Skeletal muscle satellite cell (primary cell): ENCODE results near the gene ARHGDIG. TPM values are rescaled to one million over a fixed set of nuclear protein-coding genes. Genes with fewer than 3 reads are reported as not detected.

Experiments used
- H3K27me3 ChIP-seq: 2 replicates; pipeline ENCODE4 v1.7.0; 2013; ENCODE audit warnings: low read length; ENCODE audit not compliant: control insufficient read depth, insufficient read depth
- H3K36me3 ChIP-seq: 2 replicates; pipeline ENCODE4 v1.7.0; 2013; ENCODE audit warnings: mild to moderate bottlenecking, control low read depth, low read length; ENCODE audit not compliant: insufficient read depth
- H3K4me1 ChIP-seq: 2 replicates; pipeline ENCODE4 v1.7.0; 2013; ENCODE audit warnings: low read length; ENCODE audit not compliant: control insufficient read depth, insufficient read depth
- H3K4me2 ChIP-seq: 2 replicates; pipeline ENCODE4 v1.7.0; 2013; ENCODE audit warnings: mild to moderate bottlenecking, low read length
- H3K4me3 ChIP-seq: 2 replicates; pipeline ENCODE4 v1.7.0; 2013; ENCODE audit warnings: low read length
- H3K9ac ChIP-seq: 2 replicates; pipeline ENCODE4 v1.7.0; 2013; ENCODE audit warnings: mild to moderate bottlenecking, low read depth, low read length, moderate library complexity
- H3K9me3 ChIP-seq: replicated peaks from 2 replicates; pipeline ENCODE4 v1.7.0; 2013; ENCODE audit warnings: mild to moderate bottlenecking, control low read depth, low read length
- total RNA-seq: library from RNA; depleted of rRNA; stranded (reverse); fragments of >200 nt; gene quantifications from 2 replicates; pipeline ENCODE4 v1.2.3, GENCODE V29; 2012; rRNA removed

The ARHGDIG gene
- total RNA-seq = 0.66 TPM in 1 of 2 replicates, not detected in the other

DNA sequence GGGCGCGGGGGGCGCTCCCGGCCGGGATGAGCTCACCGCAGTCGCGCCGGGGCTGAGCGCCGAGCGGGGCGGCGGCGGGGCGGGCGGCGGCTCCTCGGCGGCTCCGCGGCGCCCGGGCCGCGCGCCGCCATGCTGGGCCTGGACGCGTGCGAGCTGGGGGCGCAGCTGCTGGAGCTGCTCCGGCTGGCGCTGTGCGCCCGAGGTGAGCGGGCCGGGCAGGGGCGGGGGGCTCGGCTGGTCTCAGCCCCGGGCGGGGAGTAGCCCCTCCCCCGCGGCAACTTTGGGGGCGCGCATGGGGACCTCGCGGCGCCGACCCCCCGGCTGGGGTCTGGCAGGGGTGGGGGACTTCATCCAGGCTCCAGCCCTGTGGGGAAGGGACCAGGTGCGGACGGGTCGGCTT, at the start of gene ARHGDIG:
ARHGDIG (plus strand) TSS at position 40 of the 400 bp plus-strand sequence; CDS start at position 130, 90 bp downstream.
- H3K27me3 ChIP-seq = peaks cover 17% of the 10 kb centered on the region
- H3K36me3 ChIP-seq = no peaks in the 10 kb centered on the region
- no peak within 1 kb of the TSS for H3K4me3 ChIP-seq
- no peaks in the 10 kb centered on the region for H3K9me3 ChIP-seq
- H3K4me2 ChIP-seq = peak within 1 kb of the TSS; percentile 58
- H3K9ac ChIP-seq = no peak within 1 kb of the TSS
- H3K4me1 ChIP-seq = no peaks in the 10 kb centered on the region

DNA sequence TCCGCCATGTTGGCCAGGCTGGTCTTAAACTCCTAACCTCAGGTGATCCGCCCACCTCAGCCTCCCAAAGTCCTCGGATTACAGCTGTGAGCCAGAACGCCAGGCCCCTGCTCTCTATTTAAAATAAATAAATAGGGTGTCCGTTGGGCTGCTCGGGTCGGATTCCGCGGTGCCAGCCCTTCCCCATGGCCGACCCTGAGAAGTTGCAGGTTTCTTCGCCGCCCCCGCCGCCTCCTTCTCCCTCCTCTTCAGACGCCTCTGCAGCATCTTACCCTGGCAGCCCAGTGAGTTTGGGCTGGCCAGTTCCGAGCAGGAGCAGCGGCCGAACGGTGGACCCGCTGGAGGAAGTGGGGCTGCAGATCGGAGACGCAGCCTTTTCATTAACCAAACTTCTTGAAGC, 49.4 kb upstream of the ARHGDIG start:
- Histone ChIP-seq H3K36me3 (peaks cover 22% of the 10 kb centered on the region), H3K9me3 (no peaks in the 10 kb centered on the region), H3K4me3 (no peak overlapping the region), H3K4me2 (no peak overlapping the region), H3K4me1 (peaks cover 26% of the 10 kb centered on the region), H3K9ac (no peak overlapping the region), H3K27me3 (no peaks in the 10 kb centered on the region)

GRCh38 chr16:234468-235305, 45.7 kb upstream of the ARHGDIG start, which contains the start of gene FAM234A:
Gene FAM234A, plus strand, starts transcription at chr16:234821. Its CDS starts 19,593 bp downstream, at chr16:254414.
- peaks cover 5% of the 10 kb centered on the region for H3K4me1 ChIP-seq

GRCh38 chr16:239948-240277, 40.5 kb upstream of the ARHGDIG start:
- no peaks in the 10 kb centered on the region for H3K27me3 ChIP-seq
- H3K9me3 ChIP-seq = no peaks in the 10 kb centered on the region
- H3K36me3 ChIP-seq = no peaks in the 10 kb centered on the region
- no peak overlapping the region for H3K4me2 ChIP-seq
- peaks cover 14% of the 10 kb centered on the region for H3K4me1 ChIP-seq
- H3K9ac ChIP-seq = no peak overlapping the region
- H3K4me3 ChIP-seq = no peak overlapping the region

More at GRCh38 chr16:234468-235305, 45.7 kb upstream of the ARHGDIG start, which contains the start of gene FAM234A:
- Histone ChIP-seq H3K27me3 (no peaks in the 10 kb centered on the region), H3K4me3 (peak within 1 kb of the TSS; percentile 92), H3K9me3 (no peaks in the 10 kb centered on the region), H3K4me2 (peak within 1 kb of the TSS; percentile 89), H3K36me3 (no peaks in the 10 kb centered on the region), H3K9ac (peak within 1 kb of the TSS; percentile 95)

GRCh38 chr16:240559-240958, 39.8 kb upstream of the ARHGDIG start:
- Histone ChIP-seq H3K4me2 (no peak overlapping the region), H3K9me3 (no peaks in the 10 kb centered on the region), H3K4me1 (peaks cover 14% of the 10 kb centered on the region), H3K4me3 (no peak overlapping the region), H3K27me3 (no peaks in the 10 kb centered on the region), H3K9ac (no peak overlapping the region), H3K36me3 (no peaks in the 10 kb centered on the region)

GRCh38 chr16:242281-242680, 38.1 kb upstream of the ARHGDIG start:
- no peak overlapping the region for H3K4me2 ChIP-seq
- no peaks in the 10 kb centered on the region for H3K27me3 ChIP-seq
- no peaks in the 10 kb centered on the region for H3K9me3 ChIP-seq
- no peak overlapping the region for H3K4me3 ChIP-seq
- H3K36me3 ChIP-seq = no peaks in the 10 kb centered on the region
- H3K4me1 ChIP-seq = peaks cover 11% of the 10 kb centered on the region
- H3K9ac ChIP-seq = no peak overlapping the region

- H3K27me3 ChIP-seq = no peaks in the 10 kb centered on the region
- H3K4me3 ChIP-seq = no peak overlapping the region
- H3K36me3 ChIP-seq = no peaks in the 10 kb centered on the region
- H3K9me3 ChIP-seq = no peaks in the 10 kb centered on the region
- no peak overlapping the region for H3K9ac ChIP-seq
- H3K4me1 ChIP-seq = peaks cover 11% of the 10 kb centered on the region
- no peak overlapping the region for H3K4me2 ChIP-seq
Measured at GRCh38 chr16:243348-243747, 37.0 kb upstream of the ARHGDIG start.

GRCh38 chr16:245105-245504, 35.3 kb upstream of the ARHGDIG start:
- H3K4me1 ChIP-seq = peaks cover 6% of the 10 kb centered on the region
- no peaks in the 10 kb centered on the region for H3K36me3 ChIP-seq
- no peaks in the 10 kb centered on the region for H3K27me3 ChIP-seq
- H3K4me3 ChIP-seq = no peak overlapping the region
- H3K9me3 ChIP-seq = no peaks in the 10 kb centered on the region
- no peak overlapping the region for H3K4me2 ChIP-seq
- H3K9ac ChIP-seq = no peak overlapping the region

- Histone ChIP-seq H3K9ac (no peak overlapping the region), H3K36me3 (no peaks in the 10 kb centered on the region)
Measured at GRCh38 chr16:247027-247426, 33.4 kb upstream of the ARHGDIG start.

GRCh38 chr16:249431-249830, 31.0 kb upstream of the ARHGDIG start:
- Histone ChIP-seq H3K4me3 (no peak overlapping the region), H3K27me3 (no peaks in the 10 kb centered on the region), H3K9me3 (no peaks in the 10 kb centered on the region), H3K9ac (no peak overlapping the region), H3K4me2 (no peak overlapping the region), H3K36me3 (peaks cover 3% of the 10 kb centered on the region), H3K4me1 (no peaks in the 10 kb centered on the region)

More at GRCh38 chr16:247027-247426, 33.4 kb upstream of the ARHGDIG start:
- no peak overlapping the region for H3K4me3 ChIP-seq
- H3K4me2 ChIP-seq = no peak overlapping the region
- no peaks in the 10 kb centered on the region for H3K27me3 ChIP-seq
- H3K9me3 ChIP-seq = no peaks in the 10 kb centered on the region
- peaks cover 3% of the 10 kb centered on the region for H3K4me1 ChIP-seq

- Histone ChIP-seq H3K4me2 (no peak overlapping the region), H3K27me3 (no peaks in the 10 kb centered on the region), H3K9me3 (no peaks in the 10 kb centered on the region), H3K36me3 (peaks cover 13% of the 10 kb centered on the region), H3K4me1 (no peaks in the 10 kb centered on the region), H3K9ac (no peak overlapping the region), H3K4me3 (no peak overlapping the region)
Measured at GRCh38 chr16:252366-253337, 27.7 kb upstream of the ARHGDIG start.
